ENCODE data around the gene HAO2.

Gene HAO2

GRCh38 chr1:119380304-119380703 lies 11.7 kb downstream of the HAO2 start:
- DNase-seq (ENCODE audit: low read depth in 2 of 2), result no peak

- DNase-seq (ENCODE audit: low read depth in 2 of 2), result no peak
Observed at GRCh38 chr1:119380983-119381662, 12.5 kb downstream of the HAO2 start.

GRCh38 chr1:119384591-119384990 lies 16.0 kb downstream of the HAO2 start:
- no peak for DNase-seq (ENCODE audit: low read depth in 2 of 2)

- no peak for DNase-seq (ENCODE audit: low read depth in 2 of 2)
Observed at GRCh38 chr1:119385650-119386049, 17.1 kb downstream of the HAO2 start.

GRCh38 chr1:119387858-119388257 lies 19.3 kb downstream of the HAO2 start:
- no peak for DNase-seq (ENCODE audit: low read depth in 2 of 2)

GRCh38 chr1:119388450-119388849 lies 19.9 kb downstream of the HAO2 start:
- DNase-seq (ENCODE audit: low read depth in 2 of 2), result no peak

- DNase-seq (ENCODE audit: low read depth in 2 of 2), result no peak
Observed at GRCh38 chr1:119390526-119390925, 21.9 kb downstream of the HAO2 start.

GRCh38 chr1:119391749-119392148 lies 23.2 kb downstream of the HAO2 start:
- DNase-seq (ENCODE audit: low read depth in 2 of 2), result no peak

GRCh38 chr1:119394085-119394484 lies 25.5 kb downstream of the HAO2 start:
- no peak for DNase-seq (ENCODE audit: low read depth in 2 of 2)

- no peak for DNase-seq (ENCODE audit: low read depth in 2 of 2)
Observed at GRCh38 chr1:119396982-119397381, 28.4 kb downstream of the HAO2 start.

GRCh38 chr1:119397986-119398385 lies 29.4 kb downstream of the HAO2 start:
- DNase-seq (ENCODE audit: low read depth in 2 of 2), result no peak

GRCh38 chr1:119404736-119405135 lies 36.2 kb downstream of the HAO2 start:
- no peak for DNase-seq (ENCODE audit: low read depth in 2 of 2)

- no peak for DNase-seq (ENCODE audit: low read depth in 2 of 2)
Observed at GRCh38 chr1:119409731-119410130, 41.1 kb downstream of the HAO2 start.

GRCh38 chr1:119410961-119411360 lies 42.4 kb downstream of the HAO2 start:
- DNase-seq (ENCODE audit: low read depth in 2 of 2), result no peak

- DNase-seq (ENCODE audit: low read depth in 2 of 2), result no peak
Observed at GRCh38 chr1:119414950-119415349, 46.4 kb downstream of the HAO2 start, which contains the start of gene HSD3B2. HSD3B2 (plus strand) TSS chr1:119415150; CDS start chr1:119415420, 270 bp downstream.

GRCh38 chr1:119416006-119416640 lies 47.5 kb downstream of the HAO2 start:
- DNase-seq (ENCODE audit: low read depth in 2 of 2), result no peak

GRCh38 chr1:119419109-119419508 lies 50.5 kb downstream of the HAO2 start:
- no peak for DNase-seq (ENCODE audit: low read depth in 2 of 2)

GRCh38 chr1:119420638-119421037 lies 52.1 kb downstream of the HAO2 start:
- no peak for DNase-seq (ENCODE audit: low read depth in 2 of 2)

GRCh38 chr1:119422631-119423030 lies 54.0 kb downstream of the HAO2 start:
- DNase-seq (ENCODE audit: low read depth in 2 of 2), result no peak

GRCh38 chr1:119428991-119429390 lies 60.4 kb downstream of the HAO2 start:
- no peak for DNase-seq (ENCODE audit: low read depth in 2 of 2)

- DNase-seq (ENCODE audit: low read depth in 2 of 2), result no peak
Observed at GRCh38 chr1:119429687-119430086, 61.1 kb downstream of the HAO2 start.

GRCh38 chr1:119430486-119430885 lies 61.9 kb downstream of the HAO2 start:
- DNase-seq (ENCODE audit: low read depth in 2 of 2), result no peak

- no peak for DNase-seq (ENCODE audit: low read depth in 2 of 2)
Observed at GRCh38 chr1:119431836-119432235, 63.3 kb downstream of the HAO2 start.

- DNase-seq (ENCODE audit: low read depth in 2 of 2), result no peak
Observed at GRCh38 chr1:119435052-119435451, 66.5 kb downstream of the HAO2 start.

Data from stimulated activated CD4-positive, alpha-beta T cell treated with anti-CD3 and anti-CD28 coated beads, Interleukin-4, amount 100 ng/mL, for 48 hours (primary cell).